NCI-H146 (cell line): ENCODE results near the gene RNF144A.

Experiments used
- DNase-seq: peaks from one replicate; lab custom pipeline; 2025; lab: John Stamatoyannopoulos, UW

RNF144A gene

GRCh38 chr2:6908291-6908690 is 8.9 kb upstream of the RNF144A start:
- DNase-seq: no peak

- DNase-seq: no peak
Observed at GRCh38 chr2:6909431-6910385, 7.5 kb upstream of the RNF144A start.

DNA sequence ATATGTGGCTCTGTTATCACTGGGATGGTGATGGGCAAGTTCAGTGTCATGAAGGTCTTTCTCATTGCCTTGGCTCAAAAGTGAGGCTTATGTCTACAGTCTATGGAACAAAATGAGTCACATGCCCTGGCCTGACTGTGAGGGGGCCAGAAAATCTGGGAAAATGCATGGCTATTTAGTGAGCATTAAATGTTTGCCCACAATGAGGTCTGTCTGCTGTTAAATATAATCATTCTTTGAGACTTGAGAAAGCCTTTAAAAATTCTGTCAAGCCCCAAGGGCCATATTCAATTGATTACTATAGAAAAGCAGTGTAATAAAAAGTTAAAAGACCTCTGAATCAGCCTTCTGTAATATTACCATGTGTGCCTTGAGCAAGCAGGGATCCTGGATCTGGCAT is 5.5 kb upstream of the RNF144A start:
- no peak for DNase-seq

- no peak for DNase-seq
Observed at GRCh38 chr2:6913415-6914157, 3.6 kb upstream of the RNF144A start.

DNA sequence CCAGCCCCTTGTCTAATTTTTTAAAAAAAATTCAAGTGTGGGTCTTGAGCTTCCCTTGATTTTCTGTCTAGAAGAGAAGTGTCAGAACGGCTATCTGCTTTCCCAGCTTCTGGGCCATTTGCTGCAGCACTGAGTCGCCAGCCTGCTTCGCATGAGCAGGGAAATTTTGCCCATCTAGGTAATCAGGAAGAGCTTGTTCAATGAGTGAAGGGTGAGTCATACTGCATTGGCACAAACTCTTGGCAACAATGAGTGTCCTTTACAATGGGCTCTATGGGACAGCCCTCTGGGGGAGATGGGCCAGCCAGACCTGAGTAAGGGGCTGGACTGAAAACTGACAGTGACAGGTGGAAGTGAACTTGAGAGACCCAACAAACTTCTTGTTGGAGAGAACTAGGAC is 2.4 kb upstream of the RNF144A start:
- DNase-seq: no peak

GRCh38 chr2:6915399-6915798 is 1.8 kb upstream of the RNF144A start:
- DNase-seq: no peak

- no peak for DNase-seq
Observed at GRCh38 chr2:6916224-6916623, 988 bp upstream of the RNF144A start.

- no peak for DNase-seq
Observed at GRCh38 chr2:6916736-6917070, 509 bp upstream of the RNF144A start.

DNA sequence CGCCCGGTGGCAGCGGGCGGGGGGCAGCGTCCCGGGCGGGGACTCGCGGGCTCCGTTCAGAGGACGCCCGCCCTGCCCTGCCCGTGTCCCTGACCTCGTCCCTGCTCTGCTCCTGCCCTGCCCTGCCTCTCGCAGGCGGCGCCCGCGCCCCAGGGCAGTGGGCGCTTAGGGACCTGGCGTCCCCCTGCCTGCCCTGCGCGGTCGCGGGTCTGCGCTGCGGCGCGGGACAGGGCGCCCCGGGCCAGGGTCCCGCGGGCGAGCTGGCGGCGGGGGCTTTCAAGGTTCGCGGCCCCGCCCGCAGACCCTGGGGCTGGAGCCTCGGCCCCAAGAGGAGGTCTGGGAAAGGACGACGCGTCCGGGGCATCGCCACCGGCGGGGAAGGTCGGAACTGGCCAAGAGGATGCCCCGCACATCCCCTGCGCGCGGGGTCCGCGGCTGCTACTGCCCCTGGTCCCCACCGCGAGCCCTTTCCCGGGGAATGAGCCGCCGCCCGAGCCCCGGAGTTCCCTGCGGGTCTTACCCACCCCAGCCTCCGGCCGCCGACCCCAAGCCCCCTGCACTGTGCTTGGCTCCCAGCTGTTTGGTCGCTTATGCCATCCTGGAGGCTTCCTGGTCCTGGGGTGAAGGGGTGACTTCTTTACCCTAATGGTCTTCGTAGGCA is 679 bp downstream of the RNF144A start:
- DNase-seq: peak; percentile 55

DNA sequence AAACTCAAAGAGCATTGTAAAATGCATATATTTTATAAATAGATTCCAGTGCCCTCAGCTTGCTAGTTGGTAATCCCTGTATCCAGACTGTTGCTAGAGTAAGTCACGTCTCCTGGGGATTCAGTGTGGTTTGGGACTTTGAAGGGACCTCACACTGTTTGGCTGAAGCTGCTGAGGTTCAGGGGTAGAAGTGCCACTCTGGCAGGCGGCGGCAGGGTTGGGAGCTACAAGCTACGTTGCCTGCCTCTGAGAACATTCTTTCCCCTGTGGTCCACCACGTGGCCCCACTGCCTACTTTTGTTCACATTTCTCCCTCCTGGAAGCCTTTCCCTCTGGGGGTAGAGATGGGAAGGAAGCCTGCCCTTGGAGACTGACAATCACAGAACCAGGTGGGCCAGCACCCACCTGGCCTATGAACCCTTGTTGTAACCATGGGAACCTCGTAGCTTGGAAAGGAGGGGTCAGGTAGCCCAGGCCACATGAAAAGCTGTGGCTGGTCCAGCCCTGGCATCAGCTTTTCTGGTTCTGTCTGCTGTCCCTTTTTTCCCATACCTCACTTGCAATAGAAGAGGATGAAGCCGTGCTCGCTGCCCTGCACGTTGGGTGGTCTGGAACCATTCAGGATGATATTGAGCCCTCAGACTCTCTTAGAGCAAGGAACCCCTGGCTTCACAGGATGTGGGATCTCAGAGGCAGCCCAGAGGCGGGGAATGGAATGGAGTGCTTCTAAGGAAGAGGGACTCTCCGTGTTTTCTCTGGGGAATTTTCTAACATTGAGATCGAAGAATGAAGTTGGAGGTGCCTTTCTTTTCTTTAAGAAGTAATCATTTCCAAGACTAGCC is 2.9 kb downstream of the RNF144A start:
- DNase-seq: no peak

DNA sequence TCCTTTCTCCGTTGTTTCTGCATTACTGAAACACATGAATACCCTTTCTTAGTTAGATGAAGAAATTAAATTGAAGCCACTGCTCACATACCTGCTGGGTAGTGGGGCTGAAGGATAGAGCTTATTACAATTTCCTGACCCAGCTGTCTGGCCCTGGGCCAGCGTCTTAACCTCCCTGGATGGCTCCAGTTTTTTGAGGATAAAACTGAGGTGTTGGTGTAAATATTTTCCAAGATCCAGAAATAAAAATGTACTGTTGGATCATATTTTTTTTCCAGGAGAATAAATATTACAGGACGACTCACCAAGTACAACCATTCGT is 3.5 kb downstream of the RNF144A start:
- DNase-seq: no peak

DNA sequence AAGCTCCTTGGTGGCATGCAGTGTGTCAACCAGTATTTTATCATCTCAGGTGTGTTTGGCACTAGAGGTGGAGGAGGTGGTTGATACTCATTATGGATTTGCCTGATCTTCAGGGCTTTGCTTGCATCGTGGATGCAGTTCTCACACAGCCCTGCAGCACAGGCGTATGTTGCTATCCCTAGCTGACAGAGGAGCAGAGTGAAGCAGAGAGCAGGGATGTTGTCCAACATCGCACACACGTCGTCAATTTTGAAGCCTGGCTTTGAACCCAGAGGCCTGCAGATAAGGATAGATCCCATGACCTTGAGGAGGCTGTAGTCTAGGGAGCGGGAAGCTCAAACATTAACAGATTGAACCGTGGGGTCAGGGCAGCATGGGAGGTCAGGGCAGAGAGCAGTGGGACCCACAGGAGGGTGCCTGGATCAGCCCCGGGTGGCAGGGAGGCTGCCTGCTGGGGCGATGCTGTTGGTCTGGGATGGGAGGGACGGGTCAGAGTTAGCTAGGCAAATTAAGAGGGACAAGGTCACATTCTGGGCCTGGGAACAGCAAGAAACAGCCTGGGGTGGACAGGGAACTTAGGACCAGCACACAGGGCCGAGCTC is 4.2 kb downstream of the RNF144A start:
- DNase-seq: no peak

- no peak for DNase-seq
Observed at GRCh38 chr2:6922201-6922656, 5.0 kb downstream of the RNF144A start.

DNA sequence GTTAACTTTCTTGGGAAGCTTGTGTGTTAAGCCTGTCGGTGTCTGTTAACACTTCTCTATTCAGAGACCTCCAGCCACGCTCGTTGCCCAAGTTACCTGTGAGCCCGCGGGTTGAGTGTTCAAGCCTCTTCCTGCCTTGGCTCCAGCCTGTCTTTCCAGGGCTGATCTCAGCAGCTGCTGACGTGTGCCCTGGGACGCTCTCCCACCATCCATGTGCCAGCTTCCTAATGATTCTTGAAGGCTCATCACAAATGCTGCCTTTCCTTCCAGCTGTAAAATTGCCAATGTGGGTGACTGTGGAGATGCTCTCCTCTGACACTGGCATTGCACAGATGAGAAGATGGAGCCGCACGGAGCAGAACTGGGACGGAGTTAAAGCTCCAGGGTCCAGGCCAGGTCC is 6.1 kb downstream of the RNF144A start:
- DNase-seq: no peak

DNA sequence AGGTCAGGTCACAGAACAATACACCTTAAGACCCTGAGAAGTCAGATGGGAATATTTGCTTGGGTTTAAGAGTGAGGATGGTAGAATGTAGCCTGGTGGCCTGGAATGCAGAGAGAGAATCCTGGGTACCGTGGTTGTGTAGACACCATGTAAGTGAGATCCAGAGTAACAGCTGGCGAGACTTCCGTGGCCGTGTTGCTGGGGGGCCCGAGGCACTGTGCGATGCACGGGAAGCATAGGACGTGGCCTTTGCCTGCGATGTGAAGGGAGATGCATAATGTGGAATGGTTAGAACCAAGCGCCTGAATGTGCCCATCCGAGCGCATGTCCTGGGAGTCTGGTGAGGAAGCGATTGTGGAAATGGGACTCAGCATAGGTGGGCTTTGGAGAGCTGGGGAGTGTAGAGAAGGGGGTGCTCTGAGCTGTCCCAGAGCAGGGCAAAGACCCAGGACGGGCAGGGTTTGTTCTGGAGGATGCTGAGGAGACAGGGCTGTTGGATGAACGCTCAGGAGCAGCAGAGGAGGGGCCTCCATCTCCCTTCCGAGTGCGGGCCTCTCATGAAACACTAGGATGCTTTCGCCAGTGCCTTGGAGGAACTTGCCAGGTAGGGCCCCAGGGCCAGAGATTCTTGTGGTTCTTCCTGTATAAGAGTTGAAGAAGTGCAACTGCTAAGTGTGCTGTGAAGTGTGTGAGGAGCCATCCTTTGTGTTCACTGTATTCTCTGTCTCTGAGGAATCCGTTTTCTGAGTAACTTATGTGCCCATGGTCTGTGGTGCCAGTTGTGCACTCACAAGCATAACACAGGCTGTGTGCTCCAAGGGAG is 7.1 kb downstream of the RNF144A start:
- DNase-seq: no peak

- DNase-seq: no peak
Observed at GRCh38 chr2:6924924-6925409, 7.8 kb downstream of the RNF144A start.

DNA sequence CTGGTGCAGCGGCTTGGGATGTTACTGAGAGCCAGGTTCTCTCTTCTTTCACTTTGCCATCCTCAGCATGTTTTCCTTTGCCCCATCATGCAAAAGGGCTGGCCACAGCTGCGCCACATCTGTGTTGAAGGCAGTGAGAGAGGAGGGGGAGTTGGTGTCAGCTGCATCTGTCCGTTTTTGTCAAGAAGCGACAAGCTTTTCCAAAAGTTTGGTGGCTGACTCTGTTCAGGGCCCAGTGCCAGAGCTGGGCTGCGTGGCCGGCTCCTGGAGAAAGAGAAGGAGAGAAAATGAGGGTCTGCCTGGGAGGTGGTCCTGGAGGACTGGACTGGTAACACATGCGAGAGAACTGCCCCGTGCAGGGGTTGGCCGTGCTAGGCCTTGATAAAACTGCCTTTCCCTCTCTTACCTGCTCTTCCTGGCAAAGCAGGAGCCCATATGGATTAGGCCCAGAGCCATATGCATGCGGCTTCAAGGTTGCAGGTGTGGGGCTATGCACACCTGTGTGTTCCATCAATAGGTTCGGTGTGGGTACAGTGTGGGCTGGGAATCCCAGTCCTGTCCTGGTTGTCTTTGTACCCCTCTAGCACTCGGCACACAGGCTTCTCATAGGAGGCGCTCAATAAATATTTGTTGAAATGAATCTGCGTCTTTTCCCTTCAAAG is 9.0 kb downstream of the RNF144A start:
- DNase-seq: no peak

DNA sequence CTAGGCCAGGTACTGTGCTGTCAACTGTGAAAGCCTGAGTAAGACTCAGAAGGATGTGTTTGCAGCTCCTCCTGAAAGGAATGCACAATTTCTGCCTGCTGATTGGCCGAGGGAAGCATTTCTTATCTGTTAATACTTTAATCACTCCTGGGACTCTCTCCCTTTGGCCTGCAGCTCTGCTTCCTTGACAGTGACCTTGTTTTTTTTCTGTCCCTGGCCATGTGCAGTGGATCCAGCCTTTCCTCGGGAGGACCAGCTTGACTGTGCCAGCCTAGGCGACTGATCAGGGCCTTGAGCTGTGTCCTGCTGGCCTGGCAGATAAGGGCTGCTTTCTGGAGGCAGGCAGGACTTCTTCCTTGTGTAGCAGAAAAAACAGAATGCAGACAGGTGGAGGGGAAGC is 10.0 kb downstream of the RNF144A start:
- no peak for DNase-seq

GRCh38 chr2:6927753-6928152 is 10.5 kb downstream of the RNF144A start:
- DNase-seq: no peak

- no peak for DNase-seq
Observed at GRCh38 chr2:6928452-6928851, 11.2 kb downstream of the RNF144A start.
